ENCODE measurements around the gene LMNB1. TPM values are rescaled to one million over a fixed set of nuclear protein-coding genes. Genes with fewer than 3 reads are reported as not detected.
"Not testable (repeated sequence)": the region's sequence is repeated elsewhere in the genome, so short reads cannot be mapped to it uniquely, and the experiment has no call there.

The LMNB1 gene
- total RNA-seq, 3 donors from 2014 or later = 4.8 to 6.4 (median 5.2) TPM

- intact Hi-C loops (cut with DNase I; ENCODE audit: low total_unique reads) = no loop called here
- Histone ChIP-seq H3K4me3 (no peak overlapping the region), H3K4me1 (no peaks in the 10 kb centered on the region), H3K36me3 (no peaks in the 10 kb centered on the region), H3K27me3 (no peaks in the 10 kb centered on the region), H3K27ac (no peak overlapping the region), H3K9me3 (no peaks in the 10 kb centered on the region)
- TF ChIP-seq CTCF (IDR thresholded peaks at IDR 0.05) = no peak
- TF ChIP-seq POLR2A (IDR thresholded peaks at IDR 0.05) = no peak
- TF ChIP-seq POLR2AphosphoS5 (IDR thresholded peaks at IDR 0.05) = no peak
- no peak for DNase-seq (ENCODE audit: low spot score in 2 of 2)
Measured at GRCh38 chr5:126793097-126793496, 16.2 kb downstream of the LMNB1 start.

GRCh38 chr5:126793648-126794047 is 16.7 kb downstream of the LMNB1 start:
- H3K4me1 ChIP-seq; H3K27me3 ChIP-seq; H3K9me3 ChIP-seq; DNase-seq (ENCODE audit: low spot score in 2 of 2); intact Hi-C loops (cut with DNase I; ENCODE audit: low total_unique reads); H3K4me3 ChIP-seq; H3K27ac ChIP-seq; H3K36me3 ChIP-seq: not testable (repeated sequence)

- H3K4me1 ChIP-seq = no peaks in the 10 kb centered on the region
- no peaks in the 10 kb centered on the region for H3K36me3 ChIP-seq
- H3K27me3 ChIP-seq = no peaks in the 10 kb centered on the region
- intact Hi-C loops (cut with DNase I; ENCODE audit: low total_unique reads) = no loop called here
- H3K9me3 ChIP-seq = no peaks in the 10 kb centered on the region
- no peak overlapping the region for H3K4me3 ChIP-seq
- DNase-seq (ENCODE audit: low spot score in 2 of 2) = no peak
- no peak overlapping the region for H3K27ac ChIP-seq
- no peak for TF ChIP-seq CTCF (IDR thresholded peaks at IDR 0.05)
- TF ChIP-seq POLR2AphosphoS5 (IDR thresholded peaks at IDR 0.05) = no peak
- TF ChIP-seq POLR2A (IDR thresholded peaks at IDR 0.05) = no peak
Measured at GRCh38 chr5:126794157-126794828, 17.4 kb downstream of the LMNB1 start.

GRCh38 chr5:126799780-126800179 is 22.8 kb downstream of the LMNB1 start:
- Histone ChIP-seq H3K4me1 (no peaks in the 10 kb centered on the region), H3K4me3 (no peak overlapping the region), H3K36me3 (no peaks in the 10 kb centered on the region), H3K9me3 (no peaks in the 10 kb centered on the region), H3K27ac (no peak overlapping the region), H3K27me3 (no peaks in the 10 kb centered on the region)
- no peak for DNase-seq (ENCODE audit: low spot score in 2 of 2)
- TF ChIP-seq POLR2A (IDR thresholded peaks at IDR 0.05) (no peak), CTCF (IDR thresholded peaks at IDR 0.05) (no peak), POLR2AphosphoS5 (IDR thresholded peaks at IDR 0.05) (no peak)
- intact Hi-C loops (cut with DNase I; ENCODE audit: low total_unique reads) = no loop called here

GRCh38 chr5:126801174-126801991 is 24.4 kb downstream of the LMNB1 start:
- TF ChIP-seq POLR2AphosphoS5 (IDR thresholded peaks at IDR 0.05) = no peak
- no peak for TF ChIP-seq CTCF (IDR thresholded peaks at IDR 0.05)
- TF ChIP-seq POLR2A (IDR thresholded peaks at IDR 0.05) = no peak
- Histone ChIP-seq H3K27ac (no peak overlapping the region), H3K36me3 (no peaks in the 10 kb centered on the region), H3K9me3 (no peaks in the 10 kb centered on the region), H3K4me3 (no peak overlapping the region), H3K4me1 (no peaks in the 10 kb centered on the region), H3K27me3 (no peaks in the 10 kb centered on the region)
- intact Hi-C loops (cut with DNase I; ENCODE audit: low total_unique reads) = no loop called here
- no peak for DNase-seq (ENCODE audit: low spot score in 2 of 2)
